Measurements from ENCODE around the gene SPINT2. TPM values are rescaled to one million over a fixed set of nuclear protein-coding genes. Genes with fewer than 3 reads are reported as not detected.
"Not testable (repeated sequence)": the region's sequence is repeated elsewhere in the genome, so short reads cannot be mapped to it uniquely, and the experiment has no call there.

The SPINT2 gene
- polyA plus RNA-seq, 3 donors: 4.4 to 155 (median 22.1) TPM

DNA sequence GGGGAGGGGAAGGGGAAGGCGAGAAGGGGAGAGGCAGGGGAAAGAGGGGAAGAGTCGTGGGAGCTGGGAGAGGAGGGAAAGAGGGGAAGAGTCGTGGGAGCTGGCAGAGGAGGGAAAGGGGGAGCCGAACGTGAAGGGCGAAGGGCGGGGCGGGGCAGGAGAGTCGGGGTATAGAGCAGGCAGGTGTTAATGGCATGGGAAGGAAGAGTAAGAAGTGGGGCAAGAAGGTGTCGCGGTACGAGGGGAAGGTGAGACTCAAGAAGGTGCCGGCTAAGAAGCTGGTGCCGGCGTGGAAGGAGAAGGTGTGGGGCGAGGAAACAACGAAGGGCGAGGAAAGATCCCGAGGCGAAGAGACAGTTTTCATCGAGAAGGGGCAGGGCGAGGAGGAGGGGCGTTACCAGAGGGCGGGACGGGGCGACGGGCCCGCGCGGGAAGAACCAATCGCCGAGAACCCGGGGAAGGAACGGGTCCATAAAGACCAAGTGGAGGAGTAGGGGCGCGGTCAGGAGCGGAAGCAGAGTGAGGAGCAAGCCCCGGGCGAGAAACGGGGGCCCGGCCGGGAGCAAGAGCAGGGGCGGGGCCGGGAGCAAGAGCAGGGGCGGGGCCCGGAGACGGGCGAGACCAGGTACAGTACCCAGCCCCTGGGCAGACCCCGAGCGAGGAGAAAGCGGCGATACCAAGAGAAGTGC is 71.7 kb downstream of the SPINT2 start:
- H3K27ac ChIP-seq (ENCODE audit: low read depth, low read length): peak overlapping the region; percentile 23
- WGBS, 3 donors: 0 to 1% (median 1%) methylated on average over 52 of the region's 52 CpGs

DNA sequence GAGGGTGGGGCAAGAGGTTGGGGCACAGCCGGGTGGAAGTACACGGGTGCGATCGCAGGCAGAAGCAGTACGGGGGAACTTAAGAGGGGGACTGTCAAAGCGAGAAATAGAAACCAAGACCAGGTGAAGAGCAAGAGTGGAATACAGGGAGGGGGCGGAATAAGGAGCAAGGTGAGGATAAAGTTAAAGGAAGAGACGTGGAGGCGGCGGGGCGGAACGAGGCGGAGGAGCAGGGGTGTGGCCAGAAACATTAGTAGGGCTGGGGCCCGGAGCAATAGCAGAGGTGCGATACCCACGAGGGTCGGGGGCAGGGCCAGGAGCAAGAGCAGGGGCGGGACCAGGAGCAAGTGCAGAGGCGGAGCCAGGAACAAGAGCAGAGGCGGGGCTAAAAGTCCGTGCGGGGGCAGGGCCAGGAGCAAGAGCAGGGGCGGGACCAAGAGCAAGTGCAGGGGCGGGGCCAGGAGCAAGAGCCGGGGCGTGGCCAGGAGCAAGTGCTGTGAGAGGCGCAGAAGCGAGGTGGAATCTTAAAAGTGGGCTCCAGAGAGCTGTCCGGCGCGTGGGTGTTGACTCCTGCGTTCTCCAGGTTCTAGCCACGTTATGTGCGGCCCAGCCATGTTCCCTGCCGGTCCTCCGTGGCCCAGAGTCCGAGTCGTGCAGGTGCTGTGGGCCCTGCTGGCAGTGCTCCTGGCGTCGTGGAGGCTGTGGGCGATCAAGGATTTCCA is 72.4 kb downstream of the SPINT2 start:
- WGBS, 3 donors: 1 to 8% (median 7%) methylated on average over 40 to 41 of the region's 41 CpGs
- H3K27ac ChIP-seq (ENCODE audit: low read depth, low read length): no peak overlapping the region

DNA sequence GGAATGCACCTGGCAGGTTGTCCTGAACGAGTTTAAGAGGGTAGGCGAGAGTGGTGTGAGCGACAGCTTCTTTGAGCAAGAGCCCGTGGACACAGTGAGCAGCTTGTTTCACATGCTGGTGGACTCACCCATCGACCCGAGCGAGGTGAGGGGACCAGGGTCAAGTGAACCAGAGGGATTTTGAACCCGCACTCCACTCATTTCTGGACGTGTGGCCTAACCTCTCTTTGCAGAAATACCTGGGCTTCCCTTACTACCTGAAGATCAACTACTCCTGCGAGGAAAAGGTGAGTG is 72.9 kb downstream of the SPINT2 start:
- H3K27ac ChIP-seq (ENCODE audit: low read depth, low read length): no peak overlapping the region
- WGBS, 3 donors: 44 to 73% (median 70%) methylated on average over 10 of the region's 10 CpGs

DNA sequence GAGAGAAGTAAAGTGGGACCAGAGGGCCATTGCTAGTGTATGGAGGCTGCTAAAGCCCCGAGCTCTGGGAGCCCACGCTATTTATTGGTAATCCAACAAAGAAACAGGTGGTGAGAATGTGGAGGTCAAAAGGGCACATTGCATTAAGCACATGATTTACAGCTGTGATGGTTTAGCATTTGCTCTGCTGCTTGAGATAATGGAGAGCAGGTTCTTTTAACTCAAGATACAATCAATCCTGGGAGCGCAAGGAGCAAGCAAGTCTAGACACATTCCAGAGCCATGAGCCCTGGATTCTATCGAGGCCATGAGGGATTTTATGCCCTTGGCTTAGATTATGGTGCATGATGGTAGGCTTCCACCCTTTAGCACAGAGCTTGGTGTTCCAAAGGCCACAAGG is 74.6 kb downstream of the SPINT2 start:
- H3K27ac ChIP-seq (ENCODE audit: low read depth, low read length): not testable (repeated sequence)
- WGBS, 3 donors: 56 to 81% (median 80%) methylated on average over 4 of the region's 4 CpGs

DNA sequence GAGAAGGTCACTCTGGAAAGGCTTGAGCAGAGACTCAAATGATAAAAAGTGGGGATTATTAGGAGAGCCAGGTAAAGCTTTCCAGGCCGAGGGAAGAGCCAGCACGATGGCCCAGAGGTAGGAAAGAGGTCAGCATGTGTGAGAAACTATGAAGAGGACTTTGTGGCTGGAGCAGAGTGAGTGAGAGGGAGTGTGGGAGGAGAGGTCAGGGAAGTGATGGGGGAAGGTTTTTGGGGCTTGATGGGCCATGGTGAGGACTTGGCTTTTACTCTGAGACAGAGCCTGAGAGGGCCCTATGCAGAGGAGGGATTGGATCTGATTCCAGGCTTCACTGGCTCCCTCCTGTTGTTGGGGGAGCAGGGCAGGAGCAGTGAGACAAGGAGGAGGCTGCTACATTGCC is 76.6 kb downstream of the SPINT2 start:
- no peak overlapping the region for H3K27ac ChIP-seq (ENCODE audit: low read depth, low read length)
- 79 to 97% (median 96%) methylated on average over 2 of the region's 2 CpGs for WGBS, 3 donors

Other genes with a start within 250 kb of the SPINT2 start
- under 1 TPM; 0.05 to 0.67 (median 0.13) TPM for gene DPF1, start 40.4 kb upstream of the SPINT2 start, polyA plus RNA-seq
- 100 to 1,000 TPM in 1 of 3 donors, 10 to 100 TPM in 2; 14.0 to 169 (median 82.5) TPM for gene PPP1R14A, start 8.2 kb upstream of the SPINT2 start, polyA plus RNA-seq
- 10 to 100 TPM in 2 of 3 donors, 1 to 10 TPM in 1; 3.5 to 41.2 (median 27.2) TPM for gene C19orf33, start 39.7 kb downstream of the SPINT2 start, polyA plus RNA-seq
- 10 to 100 TPM; 27.7 to 59.7 (median 28.3) TPM for gene YIF1B, start 51.4 kb downstream of the SPINT2 start, polyA plus RNA-seq
- 10 to 100 TPM in 1 of 3 donors, 1 to 10 TPM in 2; 3.2 to 11.3 (median 4.0) TPM for gene KCNK6, start 55.3 kb downstream of the SPINT2 start, polyA plus RNA-seq
- gene CATSPERG, start 71.3 kb downstream of the SPINT2 start, polyA plus RNA-seq: 1 to 10 TPM; 1.8 to 1.9 (median 1.9) TPM
- 100 to 1,000 TPM; 138 to 486 (median 165) TPM for gene PSMD8, start 110.0 kb downstream of the SPINT2 start, polyA plus RNA-seq
- gene GGN, start 123.5 kb downstream of the SPINT2 start, polyA plus RNA-seq: under 1 TPM in 2 of 3 donors, not detected in 1; 0.21 to 0.77 TPM
- under 1 TPM; 0.31 to 0.89 (median 0.34) TPM for gene SPRED3, start 124.1 kb downstream of the SPINT2 start, polyA plus RNA-seq
- gene FAM98C, start 138.5 kb downstream of the SPINT2 start, polyA plus RNA-seq: 10 to 100 TPM; 13.8 to 24.8 (median 16.9) TPM
- 1 to 10 TPM in 2 of 3 donors, under 1 TPM in 1; 0.48 to 8.2 (median 7.0) TPM for gene RASGRP4, start 161.6 kb downstream of the SPINT2 start, polyA plus RNA-seq
- gene RYR1, start 169.1 kb downstream of the SPINT2 start, polyA plus RNA-seq: 1 to 10 TPM in 1 of 3 donors, under 1 TPM in 2; 0.56 to 6.2 (median 0.79) TPM